Activated CD8-positive, alpha-beta T cell treated with anti-CD3 and anti-CD28 coated beads for 36 hours (primary cell): ENCODE data around the gene CSTF3. TPM values are rescaled to one million over a fixed set of nuclear protein-coding genes. Genes with fewer than 3 reads are reported as not detected.

Experiments
- ATAC-seq: fragments of 200-7000 bp; cut with Tn5 transposase; one replicate; pipeline ENCODE4 v1.10.0; 2021; ENCODE audit warnings: mild to moderate bottlenecking, moderate library complexity
- CTCF ChIA-PET: fragments of 350-600 bp; sonication (Branson Sonifier 250); formaldehyde crosslinking; loops from one replicate; lab custom pipeline; 2021; ENCODE audit warnings: antibody characterized with exemption; lab: Charles Lee
- POLR2A ChIA-PET: fragments of 350-600 bp; sonication (Branson Sonifier 250); formaldehyde crosslinking; loops from one replicate; lab custom pipeline; 2021; ENCODE audit warnings: antibody characterized with exemption; lab: Charles Lee
- DNase-seq: peaks from one replicate; pipeline ENCODE4 v3.0.0-alpha.2; 2020
- H3K27ac Mint-ChIP-seq: one replicate; pipeline ENCODE4 v1.8.0; 2021; ENCODE audit warnings: mild to moderate bottlenecking, mixed read lengths
- H3K27me3 Mint-ChIP-seq: one replicate; pipeline ENCODE4 v1.8.0; 2021; ENCODE audit warnings: mixed read lengths
- H3K36me3 Mint-ChIP-seq: one replicate; pipeline ENCODE4 v1.8.0; 2021; ENCODE audit warnings: low read depth, mixed read lengths
- H3K4me1 Mint-ChIP-seq: one replicate; pipeline ENCODE4 v1.8.0; 2021; ENCODE audit warnings: low read depth, mixed read lengths
- H3K4me3 Mint-ChIP-seq: one replicate; pipeline ENCODE4 v1.8.0; 2021; ENCODE audit warnings: mild to moderate bottlenecking, moderate library complexity, mixed read lengths
- H3K9me3 Mint-ChIP-seq: one replicate; pipeline ENCODE4 v1.8.0; 2021; ENCODE audit warnings: mixed read lengths
- CTCF ChIP-seq: fragments of 200-600 bp; IDR thresholded peaks from one replicate; pipeline ENCODE4 v1.8.0; 2022; ENCODE audit warnings: antibody characterized with exemption, mild to moderate bottlenecking
- intact Hi-C: fragments of 100-400 bp; cut with micrococcal nuclease; formaldehyde crosslinking; loops from one replicate; pipeline ENCODE4 v1.10.0; 2022
- total RNA-seq, 2 experiments: library from RNA; stranded (reverse); gene quantifications; one replicate each; pipeline ENCODE4 v1.2.3, GENCODE V29; 2021

CSTF3 gene
- total RNA-seq, 2 experiments from 2014 or later, result 34.9 to 40.6 TPM

GRCh38 chr11:33109294-33109895 lies 51.9 kb downstream of the CSTF3 start:
- Mint-ChIP-seq H3K27me3 (no peaks in the 10 kb centered on the region), H3K4me3 (no peak overlapping the region), H3K36me3 (peaks cover 16% of the 10 kb centered on the region), H3K27ac (no peak overlapping the region), H3K4me1 (no peaks in the 10 kb centered on the region), H3K9me3 (no peaks in the 10 kb centered on the region)
- no peak for DNase-seq
- POLR2A ChIA-PET, result no interaction called here
- CTCF ChIA-PET, result interaction anchor here (1.4 to 2.0 kb wide), 3 partner anchors 19 to 150 kb away, joined by 3 to 5 read pairs (median 3); no protein-coding TSS in a partner anchor
- no peak for TF ChIP-seq CTCF
- intact Hi-C loops, result no loop called here
- no peak for ATAC-seq

- CTCF ChIA-PET, result no interaction called here
- no peaks in the 10 kb centered on the region for H3K9me3 Mint-ChIP-seq
- POLR2A ChIA-PET, result no interaction called here
- H3K36me3 Mint-ChIP-seq, result peaks cover 28% of the 10 kb centered on the region
- no peak for DNase-seq
- H3K27me3 Mint-ChIP-seq, result no peaks in the 10 kb centered on the region
- intact Hi-C loops, result no loop called here
- no peak for ATAC-seq
- H3K4me3 Mint-ChIP-seq, result no peak overlapping the region
- no peak for TF ChIP-seq CTCF
- no peak overlapping the region for H3K27ac Mint-ChIP-seq
- H3K4me1 Mint-ChIP-seq, result no peaks in the 10 kb centered on the region
Measured at GRCh38 chr11:33103836-33104235, 57.4 kb downstream of the CSTF3 start.

GRCh38 chr11:33094157-33094556 lies 67.1 kb downstream of the CSTF3 start:
- H3K36me3 Mint-ChIP-seq, result peaks cover 22% of the 10 kb centered on the region
- no peaks in the 10 kb centered on the region for H3K27me3 Mint-ChIP-seq
- intact Hi-C loops, result no loop called here
- no peak overlapping the region for H3K4me3 Mint-ChIP-seq
- no peak overlapping the region for H3K27ac Mint-ChIP-seq
- no peak for DNase-seq
- TF ChIP-seq CTCF, result no peak
- ATAC-seq, result no peak
- ChIA-PET CTCF (no interaction called here), POLR2A (no interaction called here)
- no peaks in the 10 kb centered on the region for H3K9me3 Mint-ChIP-seq
- H3K4me1 Mint-ChIP-seq, result no peaks in the 10 kb centered on the region

- TF ChIP-seq CTCF, result no peak
- Mint-ChIP-seq H3K27me3 (no peaks in the 10 kb centered on the region), H3K4me3 (no peak overlapping the region), H3K27ac (no peak overlapping the region), H3K4me1 (no peaks in the 10 kb centered on the region), H3K36me3 (peaks cover 19% of the 10 kb centered on the region), H3K9me3 (no peaks in the 10 kb centered on the region)
- no peak for DNase-seq
- CTCF ChIA-PET, result interaction anchor here (2.0 kb wide), 1 partner anchor 20 kb away, joined by 5 read pairs; no protein-coding TSS in a partner anchor
- no peak for ATAC-seq
- POLR2A ChIA-PET, result no interaction called here
- intact Hi-C loops, result no loop called here
Measured at GRCh38 chr11:33089776-33090175, 71.5 kb downstream of the CSTF3 start.

- peaks cover 33% of the 10 kb centered on the region for H3K36me3 Mint-ChIP-seq
- no peaks in the 10 kb centered on the region for H3K9me3 Mint-ChIP-seq
- POLR2A ChIA-PET, result no interaction called here
- H3K4me1 Mint-ChIP-seq, result no peaks in the 10 kb centered on the region
- ATAC-seq (no peak), DNase-seq (no peak)
- H3K27me3 Mint-ChIP-seq, result no peaks in the 10 kb centered on the region
- H3K4me3 Mint-ChIP-seq, result no peak overlapping the region
- CTCF ChIA-PET, result interaction anchor here (0.7 to 0.9 kb wide), 3 partner anchors 9 to 277 kb away, joined by 3 read pairs; no protein-coding TSS in a partner anchor
- H3K27ac Mint-ChIP-seq, result peak overlapping the region; percentile 13
- TF ChIP-seq CTCF, result no peak
- intact Hi-C loops, result no loop called here
Measured at GRCh38 chr11:33086017-33086416, 75.3 kb downstream of the CSTF3 start.
